Sigmoid colon (tissue), 7 donors: ENCODE measurements around the gene MFAP1. TPM values are rescaled to one million over a fixed set of nuclear protein-coding genes. Genes with fewer than 3 reads are reported as not detected.
A peak's percentile ranks its signal among the peaks of the same experiment; 100 is the strongest.

Source experiments
- DNase-seq: peaks from one replicate; pipeline ENCODE4 v3.0.0-alpha.2; 2019
- H3K27ac ChIP-seq, 4 donors: fragments of 200-600 bp; sonication (generic); one replicate each; pipeline ENCODE4 v1.5.1; 2016 to 2019; ENCODE audit warnings: mild to moderate bottlenecking in 1 of 4
- H3K27me3 ChIP-seq, 3 donors: fragments of 200-600 bp; sonication (generic); one replicate each; pipeline ENCODE4 v1.5.1; 2019; ENCODE audit warnings: mild to moderate bottlenecking in 1 of 3
- H3K36me3 ChIP-seq, 4 donors: fragments of 200-600 bp; sonication (generic); one replicate each; pipeline ENCODE4 v1.5.1; 2016 to 2019
- H3K4me1 ChIP-seq, 4 donors: fragments of 200-600 bp; sonication (generic); one replicate each; pipeline ENCODE4 v1.5.1; 2017 to 2019
- H3K4me3 ChIP-seq, 4 donors: fragments of 200-600 bp; sonication (generic); one replicate each; pipeline ENCODE4 v1.5.1; 2017 to 2019; ENCODE audit warnings: mild to moderate bottlenecking in 2 of 4, moderate library complexity in 1 of 4
- H3K9me3 ChIP-seq, 4 donors: fragments of 200-600 bp in 3 of 4; sonication (generic) in 3 of 4; one replicate each; pipeline versions ENCODE4 v1.5.1 to v1.6.1; 2013 to 2019
- CTCF ChIP-seq, 4 experiments: fragments of 450-650 bp in 3 of 4; fragments of 200-600 bp in 1 of 4; IDR thresholded peaks; one replicate each; pipeline ENCODE4 v1.5.1; 2016 to 2019; ENCODE audit warnings: antibody characterized with exemption in 4 of 4, mild to moderate bottlenecking in 3 of 4, moderate library complexity in 2 of 4
- EP300 ChIP-seq, 4 donors: sonication (generic); formaldehyde crosslinking; IDR thresholded peaks; one replicate each; pipeline ENCODE4 v1.6.1; 2017; ENCODE audit warnings: antibody characterized with exemption in 4 of 4
- POLR2A ChIP-seq, 2 donors: fragments of 450-650 bp; IDR thresholded peaks; one replicate each; pipeline ENCODE4 v1.6.1; 2016; ENCODE audit warnings: antibody characterized with exemption in 2 of 2, mild to moderate bottlenecking in 2 of 2, moderate library complexity in 2 of 2
- POLR2AphosphoS5 ChIP-seq, 4 donors: sonication (generic); formaldehyde crosslinking; IDR thresholded peaks; one replicate each; pipeline ENCODE4 v1.6.1; 2017; ENCODE audit warnings: antibody characterized with exemption in 4 of 4
- WGBS, 2 donors: extraction: QIAGEN DNeasy Blood & Tissue Kit; methylation state at CpG; one replicate each; pipeline ENCODE4 v1.1.7; 2013; 5-methylcytosine and 5-hydroxymethylcytosine counted together
- intact Hi-C: fragments of 100-400 bp; cut with DNase I; formaldehyde crosslinking; loops from one replicate; pipeline ENCODE4 v1.15.1; 2023
- polyA plus RNA-seq, 3 donors: library from polyadenylated mRNA; stranded (reverse); fragments of 200-250 nt; gene quantifications; one replicate each; pipeline ENCODE4 v1.2.3, GENCODE V29; 2013
- total RNA-seq, 4 donors: library from RNA; depleted of rRNA; stranded (reverse); fragments of >200 nt; gene quantifications; one replicate each; pipeline ENCODE4 v1.1.0, GENCODE V29; 2016
- donor health status: healthy with polysubstance abuse.
- donor health status: Bipolar disorder and iron deficiency.
- donor health status: healthy.

Gene MFAP1
- total and polyA plus RNA-seq, 7 donors: 12.7 to 27.0 (median 20.0) TPM

GRCh38 chr15:43789409-43789808, 35.1 kb downstream of the MFAP1 start:
- intact Hi-C loops: no loop called here

GRCh38 chr15:43779016-43779415, 45.5 kb downstream of the MFAP1 start:
- TF ChIP-seq EP300 (IDR thresholded peaks at IDR 0.05) (no peak), CTCF (IDR thresholded peaks at IDR 0.05) (no peak)
- Histone ChIP-seq H3K36me3 (no peaks in the 10 kb centered on the region), H3K9me3 (no peaks in the 10 kb centered on the region), H3K27ac (no peak overlapping the region), H3K27me3 (no peaks in the 10 kb centered on the region), H3K4me3 (no peak overlapping the region), H3K4me1 (peaks cover 0 to 17% (median 16%) of the 10 kb centered on the region in 4 donors)
- intact Hi-C loops: no loop called here
- DNase-seq: no peak
- whole genome bisulfite sequencing, 2 donors: 75 to 79% methylated on average over 1 of the region's 1 CpG

More at GRCh38 chr15:43789409-43789808, 35.1 kb downstream of the MFAP1 start:
- Histone ChIP-seq H3K4me1 (peaks cover 4 to 21% (median 15%) of the 10 kb centered on the region in 4 donors), H3K9me3 (no peaks in the 10 kb centered on the region), H3K4me3 (no peak overlapping the region), H3K27me3 (no peaks in the 10 kb centered on the region), H3K36me3 (peaks cover 0 to 10% (median 4%) of the 10 kb centered on the region in 4 donors), H3K27ac (no peak overlapping the region)
- no peak for TF ChIP-seq EP300 (IDR thresholded peaks at IDR 0.05)
- no peak for TF ChIP-seq POLR2AphosphoS5 (IDR thresholded peaks at IDR 0.05)
- TF ChIP-seq POLR2A (IDR thresholded peaks at IDR 0.05): no peak
- no peak for TF ChIP-seq CTCF (IDR thresholded peaks at IDR 0.05)
- 80 to 94% methylated on average over 3 of the region's 3 CpGs for WGBS, 2 donors
- no peak for DNase-seq

GRCh38 chr15:43777267-43777914, 47.1 kb downstream of the MFAP1 start:
- no peaks in the 10 kb centered on the region for H3K9me3 ChIP-seq
- TF ChIP-seq POLR2A (IDR thresholded peaks at IDR 0.05) (no peak), POLR2AphosphoS5 (IDR thresholded peaks at IDR 0.05) (peak in 3 of 4 donors; percentile 44 to 54 (median 49)), CTCF (IDR thresholded peaks at IDR 0.05) (peak; percentile 43 to 87 (median 80)), EP300 (IDR thresholded peaks at IDR 0.05) (no peak)
- H3K4me1 ChIP-seq: peaks cover 0 to 17% (median 16%) of the 10 kb centered on the region in 4 donors
- 1 to 2% methylated on average over 31 of the region's 31 CpGs for WGBS, 2 donors
- peak; percentile 91 for DNase-seq
- intact Hi-C loops: no loop called here
- peak overlapping the region; percentile 55 to 65 (median 61) for H3K4me3 ChIP-seq
- H3K36me3 ChIP-seq: peaks cover 0 to 12% (median 8%) of the 10 kb centered on the region in 4 donors
- no peaks in the 10 kb centered on the region for H3K27me3 ChIP-seq
- peak overlapping the region; percentile 85 to 91 (median 89) for H3K27ac ChIP-seq

GRCh38 chr15:43776718-43777266, 47.7 kb downstream of the MFAP1 start, which contains the start of gene ELL3:
Gene ELL3, minus strand, starts transcription at chr15:43776966. Its CDS starts 65 bp downstream, at chr15:43776901.
- 0 to 1% methylated on average over 41 of the region's 41 CpGs for WGBS, 2 donors
- intact Hi-C loops: no loop called here
- Histone ChIP-seq H3K27ac (peak within 1 kb of the TSS; percentile 85 to 91 (median 89)), H3K36me3 (peaks cover 0 to 18% (median 12%) of the 10 kb centered on the region in 4 donors), H3K9me3 (no peaks in the 10 kb centered on the region), H3K4me3 (peak within 1 kb of the TSS; percentile 55 to 65 (median 61)), H3K4me1 (peaks cover 0 to 17% (median 16%) of the 10 kb centered on the region in 4 donors), H3K27me3 (no peaks in the 10 kb centered on the region)
- peak; percentile 86 for DNase-seq
- TF ChIP-seq CTCF (IDR thresholded peaks at IDR 0.05) (no peak), POLR2AphosphoS5 (IDR thresholded peaks at IDR 0.05) (peak in 3 of 4 donors; percentile 34 to 60 (median 44)), POLR2A (IDR thresholded peaks at IDR 0.05) (peak in 1 of 2 donors; percentile 64), EP300 (IDR thresholded peaks at IDR 0.05) (no peak)
